HEK293 (cell line): ENCODE data around the gene AFF3.

ENCODE experiments used
- CTCF ChIA-PET: fragments of 350-600 bp; formaldehyde crosslinking; extraction: SDS; loops from one replicate; lab custom pipeline; 2021; ENCODE audit warnings: antibody characterized with exemption; lab: Yijun Ruan, JAX
- POLR2A ChIA-PET: fragments of 300-600 bp; formaldehyde crosslinking; extraction: SDS; loops from one replicate; lab custom pipeline; 2020; ENCODE audit warnings: antibody characterized with exemption, inconsistent platforms; lab: Yijun Ruan, JAX
- H3K27ac ChIP-seq: fragments of 200-500 bp; sonication (Bioruptor generic); 2 replicates; pipeline ENCODE4 v1.5.1; 2014; ENCODE audit warnings: low read depth, low read length, control low read depth, inconsistent platforms; ENCODE audit errors: extremely low read depth
- H3K36me3 ChIP-seq, 2 experiments: fragments of 200-500 bp in 1 of 2; sonication (Bioruptor generic) in 1 of 2; 1 replicate in 1 of 2; 2 replicates in 1 of 2; pipeline ENCODE4 v1.5.1; 2014 to 2017; ENCODE audit warnings: inconsistent platforms in 2 of 2, low read length in 2 of 2; ENCODE audit not compliant: control insufficient read depth in 2 of 2, insufficient read depth in 1 of 2
- H3K4me1 ChIP-seq: fragments of 200-500 bp; sonication (Bioruptor generic); 2 replicates; pipeline ENCODE4 v1.5.1; 2014; ENCODE audit warnings: mild to moderate bottlenecking, low read length, inconsistent platforms; ENCODE audit not compliant: control insufficient read depth, insufficient read depth
- H3K4me3 ChIP-seq: 2 replicates; pipeline ENCODE4 v1.5.1; 2011; ENCODE audit warnings: low read depth, mild to moderate bottlenecking, control low read depth, low read length, moderate library complexity
- H3K9me3 ChIP-seq: fragments of 200-500 bp; sonication (Bioruptor generic); 2 replicates; pipeline ENCODE4 v1.5.1; 2014; ENCODE audit warnings: low read depth, low read length, inconsistent platforms; ENCODE audit not compliant: control insufficient read depth, insufficient read depth
- HOXA7 ChIP-seq: sonication (generic); formaldehyde crosslinking; IDR thresholded peaks from 2 replicates; pipeline ENCODE4 v1.8.1; 2022; ENCODE audit warnings: missing genetic modification reagents, borderline replicate concordance
- PRDM10 ChIP-seq: fragments of 450-650 bp; formaldehyde crosslinking; IDR thresholded peaks from 2 replicates; pipeline ENCODE4 v1.5.1; 2016; ENCODE audit warnings: missing biosample characterization, missing genetic modification characterization
- PRDM4 ChIP-seq: fragments of 450-650 bp; formaldehyde crosslinking; IDR thresholded peaks from 2 replicates; pipeline ENCODE4 v1.5.1; 2017; ENCODE audit warnings: missing biosample characterization, missing genetic modification characterization
- SETDB1 ChIP-seq: IDR thresholded peaks from one replicate; pipeline ENCODE4 v1.6.1; 2017; ENCODE audit warnings: mild to moderate bottlenecking, low read length, moderate library complexity, mixed read lengths; ENCODE audit not compliant: insufficient read length
- SP7 ChIP-seq: fragments of 450-650 bp; formaldehyde crosslinking; IDR thresholded peaks from 2 replicates; pipeline ENCODE4 v1.5.1; 2016; ENCODE audit warnings: missing biosample characterization, missing genetic modification characterization
- TRIM28 ChIP-seq: IDR thresholded peaks from 2 replicates; pipeline ENCODE4 v1.6.1; 2011; ENCODE audit warnings: low read length, control low read depth, borderline replicate concordance
- ZFP3 ChIP-seq: fragments of 450-650 bp; formaldehyde crosslinking; IDR thresholded peaks from 2 replicates; pipeline ENCODE4 v1.5.1; 2016; ENCODE audit warnings: low read depth, missing biosample characterization, missing genetic modification characterization
- ZNF2 ChIP-seq: fragments of 450-650 bp; formaldehyde crosslinking; IDR thresholded peaks from 2 replicates; pipeline ENCODE4 v1.5.1; 2016; ENCODE audit warnings: missing biosample characterization, missing genetic modification characterization
- ZNF202 ChIP-seq: fragments of 450-650 bp; formaldehyde crosslinking; IDR thresholded peaks from 2 replicates; pipeline ENCODE4 v1.5.1; 2016; ENCODE audit warnings: missing biosample characterization, missing genetic modification characterization, borderline replicate concordance
- ZNF26 ChIP-seq: fragments of 450-650 bp; formaldehyde crosslinking; IDR thresholded peaks from 2 replicates; pipeline ENCODE4 v1.5.1; 2016; ENCODE audit warnings: missing biosample characterization, missing genetic modification characterization
- ZNF623 ChIP-seq: fragments of 450-650 bp; formaldehyde crosslinking; IDR thresholded peaks from 2 replicates; pipeline ENCODE4 v1.5.1; 2016; ENCODE audit warnings: missing biosample characterization, missing genetic modification characterization
- ZNF747 ChIP-seq: fragments of 450-650 bp; formaldehyde crosslinking; IDR thresholded peaks from 2 replicates; pipeline ENCODE4 v1.5.1; 2016; ENCODE audit warnings: missing biosample characterization, missing genetic modification characterization
- ZNF76 ChIP-seq: fragments of 450-650 bp; formaldehyde crosslinking; IDR thresholded peaks from 2 replicates; pipeline ENCODE4; 2016; ENCODE audit warnings: low read depth, missing biosample characterization, missing genetic modification characterization, borderline replicate concordance
- ZSCAN4 ChIP-seq: fragments of 450-650 bp; formaldehyde crosslinking; IDR thresholded peaks from 2 replicates; pipeline ENCODE4 v1.5.1; 2017; ENCODE audit warnings: missing biosample characterization, missing genetic modification characterization
- TF ChIP-seq, protein P1 (sequence below): fragments of 450-650 bp; formaldehyde crosslinking; optimal IDR thresholded peaks from 2 replicates; pipeline ENCODE3; 2016; ENCODE audit warnings: missing biosample characterization, mild to moderate bottlenecking, missing genetic modification characterization
- TF ChIP-seq, protein P2 (sequence below): fragments of 450-650 bp; formaldehyde crosslinking; IDR thresholded peaks from 2 replicates; pipeline ENCODE4 v1.5.0; 2017; ENCODE audit warnings: missing biosample characterization, missing genetic modification characterization, borderline replicate concordance
- TF ChIP-seq, protein P3 (sequence below): fragments of 450-650 bp; formaldehyde crosslinking; conservative IDR thresholded peaks from 2 replicates; pipeline ENCODE4 v1.5.1; 2016; ENCODE audit warnings: low read depth, missing biosample characterization, missing genetic modification characterization

AFF3 gene

DNA sequence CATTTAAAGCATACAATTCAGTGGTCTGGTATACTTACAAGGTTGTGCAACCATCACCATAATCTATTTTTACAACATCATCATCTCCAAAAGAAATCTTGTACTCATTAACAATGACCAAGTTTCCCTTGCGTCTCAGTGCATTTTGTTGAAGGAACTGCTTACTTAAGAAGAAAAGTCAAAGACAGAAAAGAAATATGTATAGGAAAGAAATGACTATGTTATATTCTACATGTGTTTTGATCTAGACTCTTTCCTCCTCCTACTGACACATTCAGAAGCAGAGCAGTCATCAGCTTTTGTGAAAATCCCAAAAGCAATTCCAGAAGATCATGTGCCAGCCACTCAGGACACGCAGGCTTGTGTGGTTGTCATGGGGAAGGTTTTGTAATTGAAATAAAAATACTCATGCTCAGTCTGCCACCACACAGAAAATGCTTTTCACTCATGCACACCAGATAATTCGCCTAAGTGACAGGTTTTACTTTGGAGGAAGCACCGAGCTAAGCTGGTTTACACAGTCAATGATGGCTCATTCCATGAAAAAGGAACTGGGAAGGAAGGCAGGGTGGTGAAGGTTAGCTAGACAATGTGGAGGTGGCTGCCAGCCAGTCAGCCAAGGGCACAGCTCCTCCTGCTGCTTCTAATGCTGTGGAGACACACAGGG is 494.1 kb downstream of the AFF3 start:
- CTCF ChIA-PET, result no interaction called here
- no peak overlapping the region for H3K27ac ChIP-seq
- H3K4me3 ChIP-seq, result no peak overlapping the region
- no peaks in the 10 kb centered on the region for H3K9me3 ChIP-seq
- H3K36me3 ChIP-seq, result no peaks in the 10 kb centered on the region
- TF ChIP-seq ZNF623 (tag by site-specific recombination) (no peak), ZNF2 (no peak), TRIM28 (no peak), ZSCAN4 (no peak), ZNF26 (tag by site-specific recombination) (no peak), ZNF747 (tag by site-specific recombination) (no peak), ZNF202 (tag by site-specific recombination) (no peak), HOXA7 (no peak), ZFP3 (tag by site-specific recombination) (no peak), PRDM10 (tag by site-specific recombination) (no peak), PRDM4 (tag by site-specific recombination) (no peak)
- TF ChIP-seq, protein P1, sequence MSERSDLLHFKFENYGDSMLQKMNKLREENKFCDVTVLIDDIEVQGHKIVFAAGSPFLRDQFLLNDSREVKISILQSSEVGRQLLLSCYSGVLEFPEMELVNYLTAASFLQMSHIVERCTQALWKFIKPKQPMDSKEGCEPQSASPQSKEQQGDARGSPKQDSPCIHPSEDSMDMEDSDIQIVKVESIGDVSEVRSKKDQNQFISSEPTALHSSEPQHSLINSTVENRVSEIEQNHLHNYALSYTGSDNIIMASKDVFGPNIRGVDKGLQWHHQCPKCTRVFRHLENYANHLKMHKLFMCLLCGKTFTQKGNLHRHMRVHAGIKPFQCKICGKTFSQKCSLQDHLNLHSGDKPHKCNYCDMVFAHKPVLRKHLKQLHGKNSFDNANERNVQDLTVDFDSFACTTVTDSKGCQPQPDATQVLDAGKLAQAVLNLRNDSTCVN, result no peak
- H3K4me1 ChIP-seq, result no peaks in the 10 kb centered on the region
- POLR2A ChIA-PET, result no interaction called here

GRCh38 chr2:99645960-99646359 is 496.4 kb downstream of the AFF3 start:
- Histone ChIP-seq H3K4me1 (no peaks in the 10 kb centered on the region), H3K9me3 (no peaks in the 10 kb centered on the region), H3K4me3 (no peak overlapping the region), H3K36me3 (no peaks in the 10 kb centered on the region), H3K27ac (no peak overlapping the region)
- ChIA-PET CTCF (no interaction called here), POLR2A (no interaction called here)
- TF ChIP-seq, protein P2, sequence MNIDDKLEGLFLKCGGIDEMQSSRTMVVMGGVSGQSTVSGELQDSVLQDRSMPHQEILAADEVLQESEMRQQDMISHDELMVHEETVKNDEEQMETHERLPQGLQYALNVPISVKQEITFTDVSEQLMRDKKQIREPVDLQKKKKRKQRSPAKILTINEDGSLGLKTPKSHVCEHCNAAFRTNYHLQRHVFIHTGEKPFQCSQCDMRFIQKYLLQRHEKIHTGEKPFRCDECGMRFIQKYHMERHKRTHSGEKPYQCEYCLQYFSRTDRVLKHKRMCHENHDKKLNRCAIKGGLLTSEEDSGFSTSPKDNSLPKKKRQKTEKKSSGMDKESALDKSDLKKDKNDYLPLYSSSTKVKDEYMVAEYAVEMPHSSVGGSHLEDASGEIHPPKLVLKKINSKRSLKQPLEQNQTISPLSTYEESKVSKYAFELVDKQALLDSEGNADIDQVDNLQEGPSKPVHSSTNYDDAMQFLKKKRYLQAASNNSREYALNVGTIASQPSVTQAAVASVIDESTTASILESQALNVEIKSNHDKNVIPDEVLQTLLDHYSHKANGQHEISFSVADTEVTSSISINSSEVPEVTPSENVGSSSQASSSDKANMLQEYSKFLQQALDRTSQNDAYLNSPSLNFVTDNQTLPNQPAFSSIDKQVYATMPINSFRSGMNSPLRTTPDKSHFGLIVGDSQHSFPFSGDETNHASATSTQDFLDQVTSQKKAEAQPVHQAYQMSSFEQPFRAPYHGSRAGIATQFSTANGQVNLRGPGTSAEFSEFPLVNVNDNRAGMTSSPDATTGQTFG (tag by site-specific recombination), result no peak
- TF ChIP-seq SETDB1, result no peak
- TF ChIP-seq, protein P3, sequence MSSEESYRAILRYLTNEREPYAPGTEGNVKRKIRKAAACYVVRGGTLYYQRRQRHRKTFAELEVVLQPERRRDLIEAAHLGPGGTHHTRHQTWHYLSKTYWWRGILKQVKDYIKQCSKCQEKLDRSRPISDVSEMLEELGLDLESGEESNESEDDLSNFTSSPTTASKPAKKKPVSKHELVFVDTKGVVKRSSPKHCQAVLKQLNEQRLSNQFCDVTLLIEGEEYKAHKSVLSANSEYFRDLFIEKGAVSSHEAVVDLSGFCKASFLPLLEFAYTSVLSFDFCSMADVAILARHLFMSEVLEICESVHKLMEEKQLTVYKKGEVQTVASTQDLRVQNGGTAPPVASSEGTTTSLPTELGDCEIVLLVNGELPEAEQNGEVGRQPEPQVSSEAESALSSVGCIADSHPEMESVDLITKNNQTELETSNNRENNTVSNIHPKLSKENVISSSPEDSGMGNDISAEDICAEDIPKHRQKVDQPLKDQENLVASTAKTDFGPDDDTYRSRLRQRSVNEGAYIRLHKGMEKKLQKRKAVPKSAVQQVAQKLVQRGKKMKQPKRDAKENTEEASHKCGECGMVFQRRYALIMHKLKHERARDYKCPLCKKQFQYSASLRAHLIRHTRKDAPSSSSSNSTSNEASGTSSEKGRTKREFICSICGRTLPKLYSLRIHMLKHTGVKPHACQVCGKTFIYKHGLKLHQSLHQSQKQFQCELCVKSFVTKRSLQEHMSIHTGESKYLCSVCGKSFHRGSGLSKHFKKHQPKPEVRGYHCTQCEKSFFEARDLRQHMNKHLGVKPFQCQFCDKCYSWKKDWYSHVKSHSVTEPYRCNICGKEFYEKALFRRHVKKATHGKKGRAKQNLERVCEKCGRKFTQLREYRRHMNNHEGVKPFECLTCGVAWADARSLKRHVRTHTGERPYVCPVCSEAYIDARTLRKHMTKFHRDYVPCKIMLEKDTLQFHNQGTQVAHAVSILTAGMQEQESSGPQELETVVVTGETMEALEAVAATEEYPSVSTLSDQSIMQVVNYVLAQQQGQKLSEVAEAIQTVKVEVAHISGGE (tag by site-specific recombination), result no peak
- TF ChIP-seq SP7, result no peak
- no peak for TF ChIP-seq ZNF76 (tag by site-specific recombination)
